NCI-H1417 (cell line): ENCODE data around the gene KIF21B.

Experiments used
- DNase-seq, 3 experiments: peaks; one replicate each; lab custom pipeline; 2025; lab: John Stamatoyannopoulos, UW

KIF21B gene

GRCh38 chr1:200992382-200993048 is 31.0 kb downstream of the KIF21B start:
- peak in 2 of 3 experiments; percentile 60 to 78 for DNase-seq

DNA sequence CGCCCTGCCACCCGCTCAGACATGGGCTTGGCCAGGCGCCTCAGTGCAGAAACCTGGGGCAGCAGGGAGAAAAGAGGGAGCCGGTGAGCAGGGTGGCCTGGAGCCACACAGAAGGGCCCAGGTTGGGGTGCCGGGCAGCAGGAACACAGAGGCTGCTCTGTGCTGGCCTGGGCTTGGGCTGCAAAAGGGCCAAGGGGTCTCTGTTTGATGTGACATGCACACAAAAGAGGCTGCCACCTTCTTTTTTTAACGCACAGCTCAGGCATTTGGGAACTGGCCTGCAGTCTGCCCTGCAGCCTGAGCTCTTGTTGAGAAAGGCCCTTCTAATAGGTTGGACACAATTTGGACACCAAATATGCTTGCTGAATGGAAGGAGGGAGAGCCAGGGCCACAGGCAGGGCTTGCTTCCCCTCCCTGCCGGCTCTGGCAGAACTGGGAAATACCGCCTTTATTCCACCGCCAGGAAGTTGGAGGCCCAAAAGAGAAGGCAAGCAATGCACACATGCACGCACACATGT is 32.4 kb downstream of the KIF21B start:
- DNase-seq, result no peak

DNA sequence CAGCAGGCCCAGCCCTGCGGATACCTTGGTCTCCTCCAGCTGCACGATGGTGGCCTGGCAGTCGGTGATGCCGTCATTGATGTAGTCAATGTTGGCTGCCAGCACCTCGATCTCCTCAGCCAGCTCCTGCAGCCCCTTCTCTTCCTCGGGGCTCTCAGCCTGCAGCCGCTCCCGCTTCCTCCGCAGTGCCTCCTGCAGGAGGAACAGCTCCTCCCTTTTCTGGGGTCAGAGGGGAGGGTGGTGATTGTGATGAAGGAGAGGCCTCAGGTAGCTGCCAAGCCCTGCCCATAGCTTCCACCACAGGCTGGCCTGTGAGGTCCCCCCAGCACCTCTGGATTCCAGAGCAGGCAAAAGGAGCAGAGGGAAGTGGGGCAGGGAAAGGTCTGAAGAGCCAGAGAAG is 33.4 kb downstream of the KIF21B start:
- no peak for DNase-seq

GRCh38 chr1:200989337-200989736 is 34.2 kb downstream of the KIF21B start:
- no peak for DNase-seq

DNA sequence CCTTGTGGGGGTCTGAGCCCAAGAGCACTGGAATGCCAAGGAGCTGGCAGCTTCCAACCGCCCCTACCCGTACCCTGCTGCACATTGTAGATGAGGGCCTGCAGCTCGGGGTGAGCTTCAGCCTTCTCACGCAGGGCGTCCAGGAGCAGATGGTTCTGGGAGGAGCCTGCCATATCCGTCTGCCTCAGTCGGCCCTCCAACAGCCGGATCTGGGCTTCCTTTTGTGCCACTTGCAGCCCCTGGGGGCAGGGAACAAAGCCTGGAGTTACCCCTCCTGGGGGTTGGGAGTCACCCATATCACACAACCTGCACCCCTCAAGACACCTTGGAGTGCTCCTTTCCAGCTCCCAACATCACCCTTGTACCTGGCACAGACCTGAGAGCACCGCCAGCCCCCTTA is 34.8 kb downstream of the KIF21B start:
- DNase-seq, result no peak

GRCh38 chr1:200985481-200985880 is 38.0 kb downstream of the KIF21B start:
- DNase-seq, result no peak

DNA sequence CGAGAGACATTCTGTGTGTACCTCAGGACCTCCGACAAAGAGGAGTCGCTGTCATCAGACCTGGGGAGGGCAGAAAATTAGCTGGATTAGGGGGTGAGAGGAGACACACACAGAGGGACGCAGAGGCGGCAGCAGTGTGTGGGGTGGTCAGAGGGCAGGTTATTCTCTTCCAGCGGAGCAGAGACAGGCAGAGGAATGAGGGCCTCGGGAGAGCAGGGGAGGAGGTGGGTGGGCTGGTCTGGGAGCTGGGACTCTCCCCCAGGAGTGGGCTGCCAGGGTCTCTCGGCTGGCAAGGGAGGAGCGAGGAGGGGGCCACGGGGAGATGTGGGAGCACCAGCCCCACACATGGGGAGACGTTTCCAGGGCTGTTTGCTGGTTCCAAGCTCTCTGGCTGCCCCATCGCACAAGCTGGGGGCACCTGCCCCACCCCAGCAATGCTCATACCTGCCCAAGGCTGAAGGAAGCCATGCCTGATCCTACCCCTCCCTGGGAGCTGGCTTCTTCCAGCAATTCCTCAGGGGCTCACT is 40.4 kb downstream of the KIF21B start:
- DNase-seq, result no peak

GRCh38 chr1:200982071-200982945 is 41.2 kb downstream of the KIF21B start:
- DNase-seq, result no peak

- DNase-seq, result no peak
These were observed 42.2 kb downstream of the KIF21B start for GRCh38 chr1:200981278-200981677.

DNA sequence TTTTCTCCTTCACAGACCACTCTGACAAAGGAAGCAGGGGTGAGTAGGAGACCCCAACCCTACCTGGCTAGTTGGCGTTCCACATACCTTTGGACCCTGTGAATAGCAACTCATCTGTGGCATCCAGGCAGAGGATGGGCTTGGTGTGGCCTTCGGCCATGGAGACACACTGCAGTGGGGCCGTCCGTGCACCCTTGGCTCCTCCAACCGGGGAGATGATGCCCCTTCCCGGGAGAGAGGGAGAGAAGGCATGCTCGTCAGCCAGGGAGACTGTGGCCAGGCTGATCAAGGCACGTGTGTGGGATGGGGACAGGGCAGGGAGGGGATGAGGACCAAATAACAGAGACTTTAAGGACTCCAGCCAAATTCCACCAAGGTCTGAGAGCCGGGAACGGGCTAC is 42.6 kb downstream of the KIF21B start:
- no peak for DNase-seq

GRCh38 chr1:200980452-200980772 is 43.1 kb downstream of the KIF21B start:
- no peak for DNase-seq

DNA sequence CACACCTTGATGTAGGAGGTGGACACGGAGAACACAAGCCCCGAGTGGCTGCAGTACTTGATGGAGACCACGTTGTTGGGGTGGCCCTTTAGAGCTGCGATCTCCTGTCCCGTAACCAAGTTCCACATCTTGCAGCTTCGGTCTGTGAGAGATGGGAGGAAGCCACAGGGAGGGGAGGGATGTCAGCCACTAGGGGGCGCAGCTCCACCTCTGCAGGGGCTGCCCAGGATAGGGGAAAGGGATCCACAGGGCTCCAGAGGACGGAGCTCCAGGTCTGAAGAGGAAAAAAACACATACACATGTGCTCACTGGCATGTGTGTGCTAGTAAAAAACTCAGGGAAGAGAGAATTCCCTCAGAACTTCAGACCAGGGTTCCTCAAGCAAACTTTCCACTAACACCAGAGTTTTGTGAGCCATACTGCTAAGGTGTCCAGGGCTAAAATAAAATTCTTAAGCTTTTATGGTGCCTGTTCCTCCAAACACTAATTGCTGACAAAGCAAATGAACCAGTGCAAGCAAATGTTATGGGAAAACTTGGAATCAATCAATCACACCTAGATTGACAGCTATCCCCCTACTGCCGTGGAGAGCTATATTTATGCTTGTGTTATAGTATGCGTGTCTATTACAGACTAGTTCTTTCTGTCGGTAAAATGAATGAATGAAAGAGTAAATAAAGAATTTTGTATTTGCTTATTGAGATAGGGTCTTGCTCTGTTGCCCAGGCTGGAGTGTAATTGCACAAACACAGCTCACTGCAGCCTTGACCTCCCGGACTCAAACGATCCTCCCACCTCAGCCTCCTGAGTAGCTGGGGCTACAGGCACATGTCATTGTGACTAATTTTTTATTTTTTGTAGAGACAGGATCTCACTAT is 43.7 kb downstream of the KIF21B start:
- peak in 2 of 3 experiments; percentile 21 to 61 for DNase-seq

- DNase-seq, result no peak
These were observed 46.3 kb downstream of the KIF21B start for GRCh38 chr1:200977071-200977754.

- DNase-seq, result no peak
These were observed 46.9 kb downstream of the KIF21B start for GRCh38 chr1:200976634-200977033.

GRCh38 chr1:200975458-200975857 is 48.1 kb downstream of the KIF21B start:
- no peak for DNase-seq

DNA sequence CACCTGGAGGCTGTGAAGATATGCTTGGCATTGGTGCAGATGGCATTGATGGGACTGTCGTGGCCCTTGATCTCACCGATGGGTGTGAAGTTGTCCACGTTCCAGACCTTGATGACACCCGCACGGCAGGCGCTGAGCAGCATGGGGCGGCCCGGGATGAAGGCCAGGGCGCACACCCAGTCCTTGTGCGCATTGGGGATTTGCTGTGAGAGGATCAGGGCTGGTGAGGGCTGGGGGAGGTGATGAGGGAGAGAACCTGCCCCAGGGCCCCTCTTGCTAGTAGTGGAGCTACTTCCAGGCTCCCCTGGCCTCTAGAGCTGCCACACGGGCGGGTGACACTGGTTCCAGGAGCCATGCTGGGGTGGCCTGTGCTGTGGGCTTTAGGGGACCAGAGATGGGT is 48.8 kb downstream of the KIF21B start:
- no peak for DNase-seq

DNA sequence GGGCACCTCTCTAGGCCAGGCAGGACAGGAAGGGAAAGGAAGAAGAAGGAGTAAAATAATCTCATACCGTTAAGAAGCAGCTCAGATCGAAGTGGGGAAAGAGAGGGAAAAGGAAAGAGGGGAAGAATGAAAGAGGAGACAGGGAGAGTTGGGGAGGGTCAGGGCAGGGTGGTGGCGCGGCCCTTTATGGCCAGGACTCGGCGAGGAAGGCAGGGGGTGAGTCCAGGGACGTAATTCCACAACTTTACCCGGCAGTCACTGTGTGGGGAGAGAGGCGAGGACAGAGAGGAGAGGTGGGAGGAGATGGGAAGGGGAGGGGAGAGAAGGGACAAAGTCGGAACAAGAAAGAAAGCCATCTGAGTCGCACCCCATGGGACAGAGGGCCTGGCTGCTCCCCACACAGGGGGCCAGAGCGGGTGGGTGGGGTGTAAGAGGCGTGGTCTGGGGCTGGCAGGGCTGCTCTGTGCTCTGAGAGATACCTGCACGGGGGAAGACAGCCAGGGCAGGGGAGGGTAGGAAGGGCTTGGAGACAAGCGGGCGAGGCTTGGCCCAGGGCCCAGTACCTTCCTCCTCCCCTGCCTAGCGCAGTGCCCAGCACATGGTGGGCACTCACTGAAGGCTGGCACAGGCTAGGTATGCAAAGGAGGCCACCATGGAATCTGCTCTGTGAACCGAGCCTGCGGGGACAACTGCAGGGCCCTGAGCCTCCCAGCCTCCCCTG is 49.4 kb downstream of the KIF21B start:
- no peak for DNase-seq

- DNase-seq, result no peak
These were observed 50.4 kb downstream of the KIF21B start for GRCh38 chr1:200972985-200973742.

GRCh38 chr1:200971955-200972711 is 51.4 kb downstream of the KIF21B start:
- DNase-seq, result peak; percentile 19 to 74 (median 51)
